GM23338 (cell line): Measurements from ENCODE around the gene KCNMA1. TPM values are rescaled to one million over a fixed set of nuclear protein-coding genes. Genes with fewer than 3 reads are reported as not detected.

Source experiments
- ATAC-seq: fragments of 200-7000 bp; cut with Tn5 transposase; 3 replicates; pipeline ENCODE4 v1.9.1; 2020
- DNase-seq: peaks from one replicate; pipeline ENCODE4 v3.0.0-alpha.2; 2015; ENCODE audit warnings: low spot score
- H2AFZ ChIP-seq: fragments of 200-600 bp; sonication (generic); 2 replicates; pipeline ENCODE4 v1.8.0; 2016; ENCODE audit warnings: antibody characterized with exemption, mild to moderate bottlenecking, moderate library complexity
- H3F3A ChIP-seq: fragments of 200-600 bp; sonication (generic); replicated peaks from 2 replicates; pipeline ENCODE4 v1.8.0; 2017; ENCODE audit warnings: antibody characterized with exemption, mixed run types, low read depth
- H3K27ac ChIP-seq: fragments of 200-600 bp; sonication (generic); 2 replicates; pipeline ENCODE4 v1.6.1; 2016; ENCODE audit warnings: low read depth
- H3K27me3 ChIP-seq: fragments of 200-600 bp; sonication (generic); 2 replicates; pipeline ENCODE4 v1.8.0; 2016; ENCODE audit warnings: mild to moderate bottlenecking, mixed run types, moderate library complexity; ENCODE audit not compliant: insufficient read depth
- H3K36me3 ChIP-seq: fragments of 200-600 bp; sonication (generic); 2 replicates; pipeline ENCODE4 v1.8.0; 2016; ENCODE audit warnings: mild to moderate bottlenecking; ENCODE audit not compliant: insufficient read depth
- H3K4me1 ChIP-seq: fragments of 200-600 bp; sonication (generic); 2 replicates; pipeline ENCODE4 v1.8.0; 2016; ENCODE audit warnings: mild to moderate bottlenecking, moderate library complexity; ENCODE audit not compliant: insufficient read depth
- H3K4me2 ChIP-seq: fragments of 200-600 bp; sonication (generic); 2 replicates; pipeline ENCODE4 v1.7.1; 2017; ENCODE audit warnings: mixed run types
- H3K4me3 ChIP-seq: fragments of 200-600 bp; sonication (generic); 2 replicates; pipeline ENCODE4 v1.6.1; 2016; ENCODE audit warnings: mixed run types
- H3K79me2 ChIP-seq: fragments of 200-600 bp; sonication (generic); replicated peaks from 2 replicates; pipeline ENCODE4 v1.8.0; 2017; ENCODE audit warnings: mild to moderate bottlenecking; ENCODE audit not compliant: insufficient read depth
- H3K9me2 ChIP-seq: fragments of 200-600 bp; sonication (generic); 2 replicates; pipeline ENCODE4 v1.8.0; 2017; ENCODE audit not compliant: insufficient read depth
- H4K20me1 ChIP-seq: fragments of 200-600 bp; sonication (generic); replicated peaks from 2 replicates; pipeline ENCODE4 v1.8.0; 2017; ENCODE audit warnings: mild to moderate bottlenecking; ENCODE audit not compliant: insufficient read depth
- H3K27ac Mint-ChIP-seq: 2 replicates; pipeline ENCODE4 v1.8.0; 2020; ENCODE audit warnings: inconsistent platforms, mild to moderate bottlenecking, moderate library complexity, mixed read lengths
- H3K27me3 Mint-ChIP-seq: 3 replicates; pipeline ENCODE4 v1.8.0; 2022; ENCODE audit warnings: low read depth, mild to moderate bottlenecking, moderate library complexity, mixed read lengths, inconsistent platforms; ENCODE audit not compliant: insufficient read depth, poor library complexity
- H3K36me3 Mint-ChIP-seq: 3 replicates; pipeline ENCODE4 v1.8.0; 2021; ENCODE audit warnings: low read depth, mild to moderate bottlenecking, inconsistent platforms, moderate library complexity, mixed read lengths
- H3K4me1 Mint-ChIP-seq: 3 replicates; pipeline ENCODE4 v1.8.0; 2020; ENCODE audit warnings: mild to moderate bottlenecking, inconsistent platforms, mixed read lengths
- H3K4me3 Mint-ChIP-seq: 3 replicates; pipeline ENCODE4 v1.8.0; 2021; ENCODE audit warnings: moderate library complexity, mild to moderate bottlenecking, inconsistent platforms, mixed read lengths
- H3K9me3 Mint-ChIP-seq: 3 replicates; pipeline ENCODE4 v1.8.0; 2020; ENCODE audit warnings: moderate library complexity, mild to moderate bottlenecking, inconsistent platforms, mixed read lengths
- CREB1 ChIP-seq: fragments of 250-450 bp; sonication (Bioruptor Pico); IDR thresholded peaks from 2 replicates; pipeline ENCODE4 v1.5.0; 2020; ENCODE audit warnings: low read depth, mild to moderate bottlenecking, moderate library complexity
- CTCF ChIP-seq, 2 experiments: fragments of 200-600 bp in 1 of 2; sonication (generic) in 1 of 2; conservative IDR thresholded peaks; 2 replicates each; pipeline versions ENCODE4 v1.5.1 to v1.6.1; 2016 to 2017; ENCODE audit warnings: antibody characterized with exemption in 2 of 2, low read depth in 2 of 2, mild to moderate bottlenecking in 2 of 2, moderate library complexity in 1 of 2
- ETS1 ChIP-seq: IDR thresholded peaks from 2 replicates; pipeline ENCODE4 v1.6.1; 2016; ENCODE audit warnings: antibody characterized with exemption
- EZH2 ChIP-seq: fragments of 200-600 bp; sonication (generic); IDR thresholded peaks from one replicate; pipeline ENCODE4 v1.8.0; 2017; ENCODE audit warnings: antibody characterized with exemption, mild to moderate bottlenecking, low read depth; ENCODE audit not compliant: unreplicated experiment
- EZH2phosphoT487 ChIP-seq: fragments of 200-600 bp; sonication (generic); IDR thresholded peaks from one replicate; pipeline ENCODE4 v1.8.1; 2018; ENCODE audit warnings: antibody characterized with exemption; ENCODE audit not compliant: unreplicated experiment
- JUNB ChIP-seq: IDR thresholded peaks from one replicate; pipeline ENCODE4 v1.6.1; 2016; ENCODE audit warnings: antibody characterized with exemption; ENCODE audit not compliant: unreplicated experiment
- NANOG ChIP-seq: IDR thresholded peaks from 2 replicates; pipeline ENCODE4 v1.6.1; 2016; ENCODE audit warnings: antibody characterized with exemption, borderline replicate concordance
- POLR2AphosphoS5 ChIP-seq: IDR thresholded peaks from 2 replicates; pipeline ENCODE4 v1.6.1; 2016; ENCODE audit warnings: antibody characterized with exemption, low read depth
- REST ChIP-seq: IDR thresholded peaks from one replicate; pipeline ENCODE4 v1.6.1; 2018; ENCODE audit warnings: antibody characterized with exemption; ENCODE audit not compliant: unreplicated experiment
- STAT1 ChIP-seq: IDR thresholded peaks from one replicate; pipeline ENCODE4 v1.6.1; 2016; ENCODE audit warnings: antibody characterized with exemption; ENCODE audit not compliant: unreplicated experiment
- ZNF114 ChIP-seq: fragments of 250-450 bp; sonication (Bioruptor Pico); IDR thresholded peaks from 2 replicates; pipeline ENCODE4 v1.5.0; 2020; ENCODE audit warnings: mild to moderate bottlenecking, moderate library complexity
- ZNF331 ChIP-seq: fragments of 250-450 bp; sonication (Bioruptor Pico); IDR thresholded peaks from 2 replicates; pipeline ENCODE4 v1.5.0; 2020; ENCODE audit warnings: low read depth, mild to moderate bottlenecking, moderate library complexity
- ZNF462 ChIP-seq: fragments of 250-450 bp; sonication (Bioruptor Pico); IDR thresholded peaks from 2 replicates; pipeline ENCODE4 v1.5.0; 2020; ENCODE audit warnings: mild to moderate bottlenecking, moderate library complexity
- polyA plus RNA-seq: library from polyadenylated mRNA; unstranded; fragments of >200 nt; fragmentation: Nextera tagmentation; extraction: Ambion mirVana; gene quantifications from 2 replicates; pipeline ENCODE4 v1.2.1, GENCODE V29; 2016
- total RNA-seq: library from RNA; depleted of rRNA; stranded (reverse); fragments of >200 nt; shearing (Covaris generic); gene quantifications from 2 replicates; pipeline ENCODE4 v1.2.3, GENCODE V29; 2014

The KCNMA1 gene
- total and polyA plus RNA-seq, 2 experiments from 2014 or later, result 8.2 to 9.0 TPM

GRCh38 chr10:77377034-77377433 lies 260.6 kb downstream of the KCNMA1 start:
- ATAC-seq, result no peak; the same call in 2 of the 3 replicates
- peaks cover 7% of the 10 kb centered on the region for H3K4me1 Mint-ChIP-seq
- no peak overlapping the region for H3K4me3 ChIP-seq

More at GRCh38 chr10:77377034-77377433, 260.6 kb downstream of the KCNMA1 start:
- Mint-ChIP-seq H3K36me3 (no peaks in the 10 kb centered on the region; the same call in 2 of the 3 replicates), H3K4me3 (no peak overlapping the region), H3K27me3 (peaks cover 3% of the 10 kb centered on the region), H3K27ac (no peak overlapping the region), H3K9me3 (no peaks in the 10 kb centered on the region)
- no peak overlapping the region for H3K4me2 ChIP-seq
- H3F3A ChIP-seq, result no peaks in the 10 kb centered on the region
- H3K9me2 ChIP-seq, result peaks cover 20% of the 10 kb centered on the region
- H2AFZ ChIP-seq, result no peak overlapping the region
- TF ChIP-seq CTCF (conservative IDR thresholded peaks at IDR 0.05; ENCODE audit: low read depth in 2 of 2) (no peak), EZH2phosphoT487 (no peak), JUNB (no peak), ETS1 (no peak), REST (no peak), STAT1 (no peak), ZNF331 (no peak), POLR2AphosphoS5 (no peak), EZH2 (no peak), NANOG (no peak), CREB1 (CRISPR knock-in tag) (no peak), ZNF462 (no peak), ZNF114 (no peak)
- no peaks in the 10 kb centered on the region for H3K79me2 ChIP-seq
- H4K20me1 ChIP-seq, result no peaks in the 10 kb centered on the region
- peaks cover 5% of the 10 kb centered on the region; the same call in 1 of the 2 replicates for H3K4me1 ChIP-seq
- H3K27me3 ChIP-seq, result no peaks in the 10 kb centered on the region
- H3K27ac ChIP-seq, result no peak overlapping the region
- no peaks in the 10 kb centered on the region for H3K36me3 ChIP-seq
- DNase-seq, result no peak
